ENCODE measurements around the gene AK3.
A peak's percentile ranks its signal among the peaks of the same experiment; 100 is the strongest.
"Not testable (repeated sequence)": the region's sequence is repeated elsewhere in the genome, so short reads cannot be mapped to it uniquely, and the experiment has no call there.

AK3 gene

GRCh38 chr9:4740638-4741364, at the start of gene AK3:
Gene AK3, minus strand, starts transcription at chr9:4741202. Its CDS starts 115 bp downstream, at chr9:4741087.
- peak; percentile 97 for DNase-seq

GRCh38 chr9:4788703-4789102, 47.7 kb upstream of the AK3 start:
- no peak for DNase-seq

GRCh38 chr9:4787876-4788275, 46.9 kb upstream of the AK3 start:
- DNase-seq: no peak

GRCh38 chr9:4786599-4786998, 45.6 kb upstream of the AK3 start:
- DNase-seq: no peak

- no peak for DNase-seq
Observed at GRCh38 chr9:4784403-4784802, 43.4 kb upstream of the AK3 start.

GRCh38 chr9:4783191-4783590, 42.2 kb upstream of the AK3 start:
- DNase-seq: not testable (repeated sequence)

GRCh38 chr9:4781408-4781807, 40.4 kb upstream of the AK3 start:
- no peak for DNase-seq

GRCh38 chr9:4780651-4781050, 39.6 kb upstream of the AK3 start:
- DNase-seq: no peak

- not testable (repeated sequence) for DNase-seq
Observed at GRCh38 chr9:4774958-4775357, 34.0 kb upstream of the AK3 start.

GRCh38 chr9:4774209-4774608, 33.2 kb upstream of the AK3 start:
- DNase-seq: no peak

GRCh38 chr9:4771788-4772187, 30.8 kb upstream of the AK3 start:
- DNase-seq: no peak

- peak; percentile 19 for DNase-seq
Observed at GRCh38 chr9:4769321-4770080, 28.5 kb upstream of the AK3 start.

- DNase-seq: no peak
Observed at GRCh38 chr9:4768681-4769080, 27.7 kb upstream of the AK3 start.

- no peak for DNase-seq
Observed at GRCh38 chr9:4764033-4764432, 23.0 kb upstream of the AK3 start.

GRCh38 chr9:4762886-4763541, 22.0 kb upstream of the AK3 start:
- peak; percentile 91 for DNase-seq

- peak; percentile 91 for DNase-seq
Observed at GRCh38 chr9:4762108-4762885, 21.3 kb upstream of the AK3 start.

- peak; percentile 53 for DNase-seq
Observed at GRCh38 chr9:4760122-4760521, 19.1 kb upstream of the AK3 start.

- DNase-seq: no peak
Observed at GRCh38 chr9:4756420-4756819, 15.4 kb upstream of the AK3 start.

GRCh38 chr9:4755026-4755609, 14.1 kb upstream of the AK3 start:
- no peak for DNase-seq

GRCh38 chr9:4754530-4754929, 13.5 kb upstream of the AK3 start:
- not testable (repeated sequence) for DNase-seq

GRCh38 chr9:4750023-4750673, 9.1 kb upstream of the AK3 start:
- peak; percentile 83 for DNase-seq

- no peak for DNase-seq
Observed at GRCh38 chr9:4748612-4749011, 7.6 kb upstream of the AK3 start.
